WTC11 (cell line): ENCODE results near the gene SPATA32. TPM values are rescaled to one million over a fixed set of nuclear protein-coding genes. Genes with fewer than 3 reads are reported as not detected.
A peak's percentile ranks its signal among the peaks of the same experiment; 100 is the strongest.

Source experiments
- ATAC-seq: fragments of 200-7000 bp; cut with Tn5 transposase; 2 replicates; pipeline ENCODE4 v1.10.0; 2021; ENCODE audit warnings: mild to moderate bottlenecking, moderate library complexity
- Bru-seq: library from RNA; stranded (reverse); fragments of 400-500 nt; gene quantifications from one replicate; lab custom pipeline; 2021; lab: Mats Ljungman, UMichigan
- CTCF ChIA-PET: fragments of 300-600 bp; sonication (Branson Sonifier 250); formaldehyde crosslinking; loops from one replicate; lab custom pipeline; 2021; ENCODE audit warnings: antibody characterized with exemption; lab: Charles Lee
- POLR2A ChIA-PET: fragments of 350-600 bp; sonication (Branson Sonifier 250); formaldehyde crosslinking; loops from one replicate; lab custom pipeline; 2021; ENCODE audit warnings: antibody characterized with exemption; lab: Charles Lee
- DNase-seq: peaks from one replicate; pipeline ENCODE4 v3.0.0; 2021; ENCODE audit warnings: low spot score
- H3K27ac Mint-ChIP-seq: 2 replicates; pipeline ENCODE4 v1.8.0; 2021; ENCODE audit warnings: mixed read lengths
- H3K27me3 Mint-ChIP-seq: 2 replicates; pipeline ENCODE4 v1.8.0; 2021; ENCODE audit warnings: low read depth, mild to moderate bottlenecking, moderate library complexity, mixed read lengths
- H3K36me3 Mint-ChIP-seq: 2 replicates; pipeline ENCODE4 v1.8.0; 2021; ENCODE audit warnings: mixed read lengths
- H3K4me1 Mint-ChIP-seq: 2 replicates; pipeline ENCODE4 v1.8.0; 2022; ENCODE audit warnings: mixed read lengths
- H3K4me3 Mint-ChIP-seq: 2 replicates; pipeline ENCODE4 v1.8.0; 2021; ENCODE audit warnings: mild to moderate bottlenecking, moderate library complexity, mixed read lengths
- H3K9me3 Mint-ChIP-seq: 2 replicates; pipeline ENCODE4 v1.8.0; 2021; ENCODE audit warnings: mixed read lengths
- FOXP1 ChIP-seq: sonication (generic); formaldehyde crosslinking; IDR thresholded peaks from 2 replicates; pipeline ENCODE4 v1.8.0; 2022; ENCODE audit warnings: missing genetic modification reagents, mild to moderate bottlenecking, moderate library complexity, borderline replicate concordance
- IRF2 ChIP-seq: sonication (generic); formaldehyde crosslinking; IDR thresholded peaks from 2 replicates; pipeline ENCODE4 v1.8.0; 2022; ENCODE audit warnings: low read depth, missing genetic modification reagents, borderline replicate concordance
- MYBL2 ChIP-seq: sonication (generic); formaldehyde crosslinking; IDR thresholded peaks from 2 replicates; pipeline ENCODE4 v1.8.1; 2023; ENCODE audit warnings: mild to moderate bottlenecking, moderate library complexity, missing genetic modification reagents
- TEAD1 ChIP-seq: sonication (generic); formaldehyde crosslinking; IDR thresholded peaks from 2 replicates; pipeline ENCODE4 v1.8.0; 2022; ENCODE audit warnings: mild to moderate bottlenecking, missing genetic modification reagents
- TEAD4 ChIP-seq: sonication (generic); formaldehyde crosslinking; IDR thresholded peaks from 2 replicates; pipeline ENCODE4 v1.8.0; 2022; ENCODE audit warnings: mild to moderate bottlenecking, missing genetic modification reagents
- TP53 ChIP-seq: sonication (generic); formaldehyde crosslinking; IDR thresholded peaks from 2 replicates; pipeline ENCODE4 v1.8.1; 2023; ENCODE audit warnings: mild to moderate bottlenecking, missing genetic modification reagents
- long read RNA-seq, 3 experiments: library from RNA in 1 of 3; library from capped mRNA in 1 of 3; library from polyadenylated mRNA in 1 of 3; unstranded in 2 of 3; stranded (forward) in 1 of 3; transcript quantifications; one replicate each; pipeline ENCODE4 v2.0.0, GENCODE V29; 2021
- total RNA-seq: library from RNA; stranded (reverse); gene quantifications from 3 replicates; pipeline ENCODE4 v1.2.3, GENCODE V29; 2021
- TF ChIP-seq, protein P1 (sequence below): sonication (generic); formaldehyde crosslinking; IDR thresholded peaks from 2 replicates; pipeline ENCODE4 v1.8.0; 2023; ENCODE audit warnings: missing genetic modification reagents, mild to moderate bottlenecking, borderline replicate concordance
- TF ChIP-seq, protein P2 (sequence below): sonication (generic); formaldehyde crosslinking; IDR thresholded peaks from 2 replicates; pipeline ENCODE4 v1.8.1; 2023; ENCODE audit warnings: mild to moderate bottlenecking, missing genetic modification reagents, moderate library complexity
- TF ChIP-seq, protein P3 (sequence below): sonication (generic); formaldehyde crosslinking; IDR thresholded peaks from 2 replicates; pipeline ENCODE4 v1.8.0; 2022; ENCODE audit warnings: mild to moderate bottlenecking, missing genetic modification reagents
- TF ChIP-seq, protein P4 (sequence below): sonication (generic); formaldehyde crosslinking; IDR thresholded peaks from 2 replicates; pipeline ENCODE4 v1.8.0; 2022; ENCODE audit warnings: missing genetic modification reagents
- TF ChIP-seq, protein P5 (sequence below): fragments of 250-450 bp; sonication (Bioruptor Pico); IDR thresholded peaks from 2 replicates; pipeline ENCODE4 v1.9.0; 2021; ENCODE audit warnings: mild to moderate bottlenecking, borderline replicate concordance
- TF ChIP-seq, protein P6 (sequence below): sonication (generic); formaldehyde crosslinking; IDR thresholded peaks from 2 replicates; pipeline ENCODE4 v1.8.0; 2023; ENCODE audit warnings: missing genetic modification reagents
- TF ChIP-seq, protein P7 (sequence below): sonication (generic); formaldehyde crosslinking; IDR thresholded peaks from 2 replicates; pipeline ENCODE4 v1.8.0; 2022; ENCODE audit warnings: mild to moderate bottlenecking, missing genetic modification reagents

SPATA32 gene, protein sequence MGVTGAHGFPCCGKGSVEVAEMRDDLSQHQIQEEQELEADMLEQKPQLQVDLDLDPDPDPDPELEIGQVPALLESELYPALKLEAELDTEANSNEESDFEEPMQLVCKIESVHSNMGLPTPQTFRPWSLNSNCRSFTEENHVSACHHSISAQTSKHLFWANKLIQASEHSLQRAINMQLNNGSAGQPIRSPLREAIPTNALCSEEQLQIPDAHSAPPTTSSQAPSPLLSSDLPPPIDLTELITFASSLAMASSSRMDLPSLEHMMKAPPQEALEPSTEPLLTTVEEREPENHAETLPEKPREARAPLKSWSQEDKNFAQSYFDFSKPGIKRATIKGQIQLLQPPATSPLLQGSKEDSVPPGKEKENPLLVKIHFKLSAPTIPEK
- 0.14 to 0.15 TPM in 2 of 3 replicates, not detected in the other for total RNA-seq
- Bru-seq, nascent RNA, result percentile 28 among the genes with signal in this experiment
- long read RNA-seq, experiment 1, result 0 reads
- long read RNA-seq, experiment 2, result 0 reads
- long read RNA-seq, experiment 3, result 0 reads

DNA sequence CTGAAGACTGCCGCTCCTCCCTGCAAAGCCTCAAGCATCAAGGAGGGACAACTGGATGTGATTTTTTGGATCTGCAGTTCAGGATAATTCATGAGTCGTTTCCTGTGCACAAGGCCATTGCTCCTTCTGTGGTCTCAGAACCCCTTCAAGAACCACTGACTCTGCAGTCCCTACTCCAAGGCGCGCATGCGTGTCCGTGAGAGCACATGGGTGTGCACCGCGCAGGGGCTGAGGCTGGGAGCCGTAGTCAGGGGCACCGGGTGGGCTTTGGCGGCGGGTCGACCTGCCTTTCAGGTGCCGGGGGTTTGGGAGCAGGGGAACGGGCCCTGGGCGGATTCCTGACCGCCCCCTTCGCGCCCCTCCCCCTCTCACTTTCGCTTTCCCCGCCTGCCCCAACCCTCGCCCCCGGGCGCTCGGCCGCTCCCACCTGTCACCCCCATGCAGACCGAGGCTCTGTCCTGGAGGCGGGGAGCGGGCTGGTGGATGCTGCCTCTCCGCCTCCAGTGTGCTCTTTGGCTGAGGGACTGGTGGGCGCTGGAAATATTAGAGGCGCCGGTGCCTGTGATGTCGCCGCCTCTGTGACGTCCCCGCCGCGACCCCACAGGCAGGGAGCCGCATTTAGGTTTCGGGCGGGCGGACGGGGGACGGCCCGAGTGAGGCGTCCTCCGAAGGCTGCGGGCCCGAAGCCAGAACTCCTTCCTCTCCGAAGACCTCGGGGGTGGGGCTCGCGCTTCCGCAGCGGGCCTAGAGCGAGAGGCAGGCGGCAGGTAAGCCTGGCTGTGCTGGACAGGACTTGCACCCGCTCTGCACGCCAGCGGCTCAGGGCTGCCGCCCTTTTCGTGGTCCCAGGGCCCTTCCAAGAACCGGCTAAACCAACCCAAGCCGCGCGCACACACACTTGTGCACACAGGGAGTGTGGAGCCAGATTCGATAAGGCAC, at the start of gene SPATA32:
Gene SPATA32 (minus strand): TSS at position 518 of the 939 bp plus-strand sequence. CDS start 78 bp downstream, at position 440.
- CTCF ChIA-PET, result interaction anchor here (0.7 to 1.8 kb wide), 7 partner anchors 9 to 164 kb away, joined by 3 to 6 read pairs (median 4); partner anchors contain the start of genes ACBD4 and MAP3K14
- H3K9me3 Mint-ChIP-seq, result no peaks in the 10 kb centered on the region
- ATAC-seq, result peak; percentile 82
- TF ChIP-seq, protein P1, sequence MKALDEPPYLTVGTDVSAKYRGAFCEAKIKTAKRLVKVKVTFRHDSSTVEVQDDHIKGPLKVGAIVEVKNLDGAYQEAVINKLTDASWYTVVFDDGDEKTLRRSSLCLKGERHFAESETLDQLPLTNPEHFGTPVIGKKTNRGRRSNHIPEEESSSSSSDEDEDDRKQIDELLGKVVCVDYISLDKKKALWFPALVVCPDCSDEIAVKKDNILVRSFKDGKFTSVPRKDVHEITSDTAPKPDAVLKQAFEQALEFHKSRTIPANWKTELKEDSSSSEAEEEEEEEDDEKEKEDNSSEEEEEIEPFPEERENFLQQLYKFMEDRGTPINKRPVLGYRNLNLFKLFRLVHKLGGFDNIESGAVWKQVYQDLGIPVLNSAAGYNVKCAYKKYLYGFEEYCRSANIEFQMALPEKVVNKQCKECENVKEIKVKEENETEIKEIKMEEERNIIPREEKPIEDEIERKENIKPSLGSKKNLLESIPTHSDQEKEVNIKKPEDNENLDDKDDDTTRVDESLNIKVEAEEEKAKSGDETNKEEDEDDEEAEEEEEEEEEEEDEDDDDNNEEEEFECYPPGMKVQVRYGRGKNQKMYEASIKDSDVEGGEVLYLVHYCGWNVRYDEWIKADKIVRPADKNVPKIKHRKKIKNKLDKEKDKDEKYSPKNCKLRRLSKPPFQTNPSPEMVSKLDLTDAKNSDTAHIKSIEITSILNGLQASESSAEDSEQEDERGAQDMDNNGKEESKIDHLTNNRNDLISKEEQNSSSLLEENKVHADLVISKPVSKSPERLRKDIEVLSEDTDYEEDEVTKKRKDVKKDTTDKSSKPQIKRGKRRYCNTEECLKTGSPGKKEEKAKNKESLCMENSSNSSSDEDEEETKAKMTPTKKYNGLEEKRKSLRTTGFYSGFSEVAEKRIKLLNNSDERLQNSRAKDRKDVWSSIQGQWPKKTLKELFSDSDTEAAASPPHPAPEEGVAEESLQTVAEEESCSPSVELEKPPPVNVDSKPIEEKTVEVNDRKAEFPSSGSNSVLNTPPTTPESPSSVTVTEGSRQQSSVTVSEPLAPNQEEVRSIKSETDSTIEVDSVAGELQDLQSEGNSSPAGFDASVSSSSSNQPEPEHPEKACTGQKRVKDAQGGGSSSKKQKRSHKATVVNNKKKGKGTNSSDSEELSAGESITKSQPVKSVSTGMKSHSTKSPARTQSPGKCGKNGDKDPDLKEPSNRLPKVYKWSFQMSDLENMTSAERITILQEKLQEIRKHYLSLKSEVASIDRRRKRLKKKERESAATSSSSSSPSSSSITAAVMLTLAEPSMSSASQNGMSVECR (CRISPR knock-in tag), result peak; percentile 77; the same call in 1 of the 2 replicates
- TF ChIP-seq, protein P2, sequence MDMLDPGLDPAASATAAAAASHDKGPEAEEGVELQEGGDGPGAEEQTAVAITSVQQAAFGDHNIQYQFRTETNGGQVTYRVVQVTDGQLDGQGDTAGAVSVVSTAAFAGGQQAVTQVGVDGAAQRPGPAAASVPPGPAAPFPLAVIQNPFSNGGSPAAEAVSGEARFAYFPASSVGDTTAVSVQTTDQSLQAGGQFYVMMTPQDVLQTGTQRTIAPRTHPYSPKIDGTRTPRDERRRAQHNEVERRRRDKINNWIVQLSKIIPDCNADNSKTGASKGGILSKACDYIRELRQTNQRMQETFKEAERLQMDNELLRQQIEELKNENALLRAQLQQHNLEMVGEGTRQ (CRISPR knock-in tag), result peak; percentile 20; the same call in 1 of the 2 replicates
- TF ChIP-seq, protein P3, sequence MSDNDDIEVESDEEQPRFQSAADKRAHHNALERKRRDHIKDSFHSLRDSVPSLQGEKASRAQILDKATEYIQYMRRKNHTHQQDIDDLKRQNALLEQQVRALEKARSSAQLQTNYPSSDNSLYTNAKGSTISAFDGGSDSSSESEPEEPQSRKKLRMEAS, result peak; percentile 72; the same call in 1 of the 2 replicates
- TF ChIP-seq TEAD4 (CRISPR knock-in tag), result 0 out of 2 replicates have a peak, but pooled peaks have one; percentile 31
- TF ChIP-seq, protein P4, sequence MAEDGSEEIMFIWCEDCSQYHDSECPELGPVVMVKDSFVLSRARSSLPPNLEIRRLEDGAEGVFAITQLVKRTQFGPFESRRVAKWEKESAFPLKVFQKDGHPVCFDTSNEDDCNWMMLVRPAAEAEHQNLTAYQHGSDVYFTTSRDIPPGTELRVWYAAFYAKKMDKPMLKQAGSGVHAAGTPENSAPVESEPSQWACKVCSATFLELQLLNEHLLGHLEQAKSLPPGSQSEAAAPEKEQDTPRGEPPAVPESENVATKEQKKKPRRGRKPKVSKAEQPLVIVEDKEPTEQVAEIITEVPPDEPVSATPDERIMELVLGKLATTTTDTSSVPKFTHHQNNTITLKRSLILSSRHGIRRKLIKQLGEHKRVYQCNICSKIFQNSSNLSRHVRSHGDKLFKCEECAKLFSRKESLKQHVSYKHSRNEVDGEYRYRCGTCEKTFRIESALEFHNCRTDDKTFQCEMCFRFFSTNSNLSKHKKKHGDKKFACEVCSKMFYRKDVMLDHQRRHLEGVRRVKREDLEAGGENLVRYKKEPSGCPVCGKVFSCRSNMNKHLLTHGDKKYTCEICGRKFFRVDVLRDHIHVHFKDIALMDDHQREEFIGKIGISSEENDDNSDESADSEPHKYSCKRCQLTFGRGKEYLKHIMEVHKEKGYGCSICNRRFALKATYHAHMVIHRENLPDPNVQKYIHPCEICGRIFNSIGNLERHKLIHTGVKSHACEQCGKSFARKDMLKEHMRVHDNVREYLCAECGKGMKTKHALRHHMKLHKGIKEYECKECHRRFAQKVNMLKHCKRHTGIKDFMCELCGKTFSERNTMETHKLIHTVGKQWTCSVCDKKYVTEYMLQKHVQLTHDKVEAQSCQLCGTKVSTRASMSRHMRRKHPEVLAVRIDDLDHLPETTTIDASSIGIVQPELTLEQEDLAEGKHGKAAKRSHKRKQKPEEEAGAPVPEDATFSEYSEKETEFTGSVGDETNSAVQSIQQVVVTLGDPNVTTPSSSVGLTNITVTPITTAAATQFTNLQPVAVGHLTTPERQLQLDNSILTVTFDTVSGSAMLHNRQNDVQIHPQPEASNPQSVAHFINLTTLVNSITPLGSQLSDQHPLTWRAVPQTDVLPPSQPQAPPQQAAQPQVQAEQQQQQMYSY (CRISPR knock-in tag), result no peak
- 0 out of 2 replicates have a peak, but pooled peaks have one; percentile 16 for TF ChIP-seq MYBL2
- TF ChIP-seq, protein P5, sequence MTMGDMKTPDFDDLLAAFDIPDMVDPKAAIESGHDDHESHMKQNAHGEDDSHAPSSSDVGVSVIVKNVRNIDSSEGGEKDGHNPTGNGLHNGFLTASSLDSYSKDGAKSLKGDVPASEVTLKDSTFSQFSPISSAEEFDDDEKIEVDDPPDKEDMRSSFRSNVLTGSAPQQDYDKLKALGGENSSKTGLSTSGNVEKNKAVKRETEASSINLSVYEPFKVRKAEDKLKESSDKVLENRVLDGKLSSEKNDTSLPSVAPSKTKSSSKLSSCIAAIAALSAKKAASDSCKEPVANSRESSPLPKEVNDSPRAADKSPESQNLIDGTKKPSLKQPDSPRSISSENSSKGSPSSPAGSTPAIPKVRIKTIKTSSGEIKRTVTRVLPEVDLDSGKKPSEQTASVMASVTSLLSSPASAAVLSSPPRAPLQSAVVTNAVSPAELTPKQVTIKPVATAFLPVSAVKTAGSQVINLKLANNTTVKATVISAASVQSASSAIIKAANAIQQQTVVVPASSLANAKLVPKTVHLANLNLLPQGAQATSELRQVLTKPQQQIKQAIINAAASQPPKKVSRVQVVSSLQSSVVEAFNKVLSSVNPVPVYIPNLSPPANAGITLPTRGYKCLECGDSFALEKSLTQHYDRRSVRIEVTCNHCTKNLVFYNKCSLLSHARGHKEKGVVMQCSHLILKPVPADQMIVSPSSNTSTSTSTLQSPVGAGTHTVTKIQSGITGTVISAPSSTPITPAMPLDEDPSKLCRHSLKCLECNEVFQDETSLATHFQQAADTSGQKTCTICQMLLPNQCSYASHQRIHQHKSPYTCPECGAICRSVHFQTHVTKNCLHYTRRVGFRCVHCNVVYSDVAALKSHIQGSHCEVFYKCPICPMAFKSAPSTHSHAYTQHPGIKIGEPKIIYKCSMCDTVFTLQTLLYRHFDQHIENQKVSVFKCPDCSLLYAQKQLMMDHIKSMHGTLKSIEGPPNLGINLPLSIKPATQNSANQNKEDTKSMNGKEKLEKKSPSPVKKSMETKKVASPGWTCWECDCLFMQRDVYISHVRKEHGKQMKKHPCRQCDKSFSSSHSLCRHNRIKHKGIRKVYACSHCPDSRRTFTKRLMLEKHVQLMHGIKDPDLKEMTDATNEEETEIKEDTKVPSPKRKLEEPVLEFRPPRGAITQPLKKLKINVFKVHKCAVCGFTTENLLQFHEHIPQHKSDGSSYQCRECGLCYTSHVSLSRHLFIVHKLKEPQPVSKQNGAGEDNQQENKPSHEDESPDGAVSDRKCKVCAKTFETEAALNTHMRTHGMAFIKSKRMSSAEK (CRISPR knock-in tag), result no peak
- TF ChIP-seq IRF2 (CRISPR knock-in tag), result no peak
- peak; percentile 17; the same call in 1 of the 2 replicates for TF ChIP-seq TEAD1 (CRISPR knock-in tag)
- TF ChIP-seq, protein P6, sequence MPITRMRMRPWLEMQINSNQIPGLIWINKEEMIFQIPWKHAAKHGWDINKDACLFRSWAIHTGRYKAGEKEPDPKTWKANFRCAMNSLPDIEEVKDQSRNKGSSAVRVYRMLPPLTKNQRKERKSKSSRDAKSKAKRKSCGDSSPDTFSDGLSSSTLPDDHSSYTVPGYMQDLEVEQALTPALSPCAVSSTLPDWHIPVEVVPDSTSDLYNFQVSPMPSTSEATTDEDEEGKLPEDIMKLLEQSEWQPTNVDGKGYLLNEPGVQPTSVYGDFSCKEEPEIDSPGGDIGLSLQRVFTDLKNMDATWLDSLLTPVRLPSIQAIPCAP (CRISPR knock-in tag), result peak; percentile 50; the same call in 1 of the 2 replicates
- no peak for TF ChIP-seq FOXP1
- TF ChIP-seq, protein P7, sequence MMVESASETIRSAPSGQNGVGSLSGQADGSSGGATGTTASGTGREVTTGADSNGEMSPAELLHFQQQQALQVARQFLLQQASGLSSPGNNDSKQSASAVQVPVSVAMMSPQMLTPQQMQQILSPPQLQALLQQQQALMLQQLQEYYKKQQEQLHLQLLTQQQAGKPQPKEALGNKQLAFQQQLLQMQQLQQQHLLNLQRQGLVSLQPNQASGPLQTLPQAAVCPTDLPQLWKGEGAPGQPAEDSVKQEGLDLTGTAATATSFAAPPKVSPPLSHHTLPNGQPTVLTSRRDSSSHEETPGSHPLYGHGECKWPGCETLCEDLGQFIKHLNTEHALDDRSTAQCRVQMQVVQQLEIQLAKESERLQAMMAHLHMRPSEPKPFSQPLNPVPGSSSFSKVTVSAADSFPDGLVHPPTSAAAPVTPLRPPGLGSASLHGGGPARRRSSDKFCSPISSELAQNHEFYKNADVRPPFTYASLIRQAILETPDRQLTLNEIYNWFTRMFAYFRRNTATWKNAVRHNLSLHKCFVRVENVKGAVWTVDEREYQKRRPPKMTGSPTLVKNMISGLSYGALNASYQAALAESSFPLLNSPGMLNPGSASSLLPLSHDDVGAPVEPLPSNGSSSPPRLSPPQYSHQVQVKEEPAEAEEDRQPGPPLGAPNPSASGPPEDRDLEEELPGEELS (CRISPR knock-in tag), result 0 out of 2 replicates have a peak, but pooled peaks have one; percentile 50
- 0 out of 2 replicates have a peak, but pooled peaks have one; percentile 50 for TF ChIP-seq TP53
- POLR2A ChIA-PET, result interaction anchor here (1.0 kb wide), 1 partner anchor 89 kb away, joined by 3 read pairs; no protein-coding TSS in a partner anchor
- peak within 1 kb of the TSS; percentile 32; the same call in 1 of the 2 replicates for H3K27ac Mint-ChIP-seq
- H3K27me3 Mint-ChIP-seq, result peaks cover 13% of the 10 kb centered on the region
- peak within 1 kb of the TSS; percentile 69 for H3K4me3 Mint-ChIP-seq
- H3K4me1 Mint-ChIP-seq, result peaks cover 18% of the 10 kb centered on the region
- H3K36me3 Mint-ChIP-seq, result no peaks in the 10 kb centered on the region
- DNase-seq, result peak; percentile 73
